ENCODE data around the gene FER.
"Not testable (repeated sequence)": the region's sequence is repeated elsewhere in the genome, so short reads cannot be mapped to it uniquely, and the experiment has no call there.

The FER gene

GRCh38 chr5:108763222-108763916 lies 15.7 kb downstream of the FER start:
- no peak for TF ChIP-seq POLR2A (IDR thresholded peaks at IDR 0.05; ENCODE audit: low read depth, low read length)
- DNase-seq (ENCODE audit: insufficient read length, low spot score) = no peak
- FAIRE-seq = no peak

GRCh38 chr5:108765647-108766046 lies 17.9 kb downstream of the FER start:
- DNase-seq (ENCODE audit: insufficient read length, low spot score) (no peak), FAIRE-seq (no peak)
- TF ChIP-seq POLR2A (IDR thresholded peaks at IDR 0.05; ENCODE audit: low read depth, low read length) = no peak

GRCh38 chr5:108766916-108767315 lies 19.2 kb downstream of the FER start:
- not testable (repeated sequence) for FAIRE-seq

GRCh38 chr5:108769352-108769751 lies 21.7 kb downstream of the FER start:
- DNase-seq (ENCODE audit: insufficient read length, low spot score) = no peak
- TF ChIP-seq POLR2A (IDR thresholded peaks at IDR 0.05; ENCODE audit: low read depth, low read length) = no peak
- FAIRE-seq = no peak

More at GRCh38 chr5:108766916-108767315, 19.2 kb downstream of the FER start:
- not testable (repeated sequence) for DNase-seq (ENCODE audit: insufficient read length, low spot score)

GRCh38 chr5:108772626-108773025 lies 24.9 kb downstream of the FER start:
- DNase-seq (ENCODE audit: insufficient read length, low spot score) (no peak), FAIRE-seq (no peak)
- no peak for TF ChIP-seq POLR2A (IDR thresholded peaks at IDR 0.05; ENCODE audit: low read depth, low read length)

DNA sequence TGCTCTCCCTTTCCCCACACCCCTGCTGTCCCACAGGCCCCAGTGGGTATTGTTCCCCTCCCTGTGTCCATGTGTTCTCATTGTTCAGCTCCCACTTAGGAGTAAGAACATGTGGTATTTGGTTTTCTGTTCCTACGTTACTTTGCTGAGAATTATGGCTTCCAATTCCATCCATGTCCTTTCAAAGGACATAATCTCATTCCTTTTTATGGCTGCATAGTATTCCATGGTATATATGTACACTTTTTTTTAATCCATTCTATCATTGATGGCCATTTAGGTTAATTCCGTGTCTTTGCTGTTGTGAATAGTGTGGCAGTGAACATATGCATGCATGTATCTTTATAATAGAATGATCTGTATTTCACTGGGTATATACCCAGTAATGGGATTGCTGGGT lies 25.6 kb downstream of the FER start:
- TF ChIP-seq POLR2A (IDR thresholded peaks at IDR 0.05; ENCODE audit: low read depth, low read length) = no peak
- no peak for DNase-seq (ENCODE audit: insufficient read length, low spot score)
- no peak for FAIRE-seq

DNA sequence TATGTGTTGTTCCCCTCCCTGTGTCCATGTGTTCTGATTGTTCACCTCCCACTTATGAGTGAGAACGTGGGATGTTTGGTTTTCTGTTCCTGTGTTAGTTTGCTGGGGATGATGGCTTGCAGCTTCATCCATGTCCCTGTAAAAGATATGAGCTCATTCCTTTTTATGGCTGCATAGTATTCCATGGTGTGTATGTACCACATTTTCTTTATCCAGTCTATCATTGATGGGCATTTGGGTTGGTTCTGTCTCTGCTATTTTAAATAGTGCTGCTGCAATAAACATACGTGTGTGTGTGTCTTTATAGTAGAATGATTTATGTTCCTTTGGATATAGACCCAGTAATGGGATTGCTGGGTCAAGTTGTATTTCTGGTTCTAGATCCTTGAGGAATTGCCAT lies 26.4 kb downstream of the FER start:
- not testable (repeated sequence) for FAIRE-seq; DNase-seq (ENCODE audit: insufficient read length, low spot score)

GRCh38 chr5:108777582-108777981 lies 29.9 kb downstream of the FER start:
- not testable (repeated sequence) for DNase-seq (ENCODE audit: insufficient read length, low spot score); FAIRE-seq

- DNase-seq (ENCODE audit: insufficient read length, low spot score); FAIRE-seq: not testable (repeated sequence)
Observed at GRCh38 chr5:108784577-108784976, 36.9 kb downstream of the FER start.

GRCh38 chr5:108786806-108787483 lies 39.2 kb downstream of the FER start:
- DNase-seq (ENCODE audit: insufficient read length, low spot score) (no peak), FAIRE-seq (no peak)
- no peak for TF ChIP-seq POLR2A (IDR thresholded peaks at IDR 0.05; ENCODE audit: low read depth, low read length)

DNA sequence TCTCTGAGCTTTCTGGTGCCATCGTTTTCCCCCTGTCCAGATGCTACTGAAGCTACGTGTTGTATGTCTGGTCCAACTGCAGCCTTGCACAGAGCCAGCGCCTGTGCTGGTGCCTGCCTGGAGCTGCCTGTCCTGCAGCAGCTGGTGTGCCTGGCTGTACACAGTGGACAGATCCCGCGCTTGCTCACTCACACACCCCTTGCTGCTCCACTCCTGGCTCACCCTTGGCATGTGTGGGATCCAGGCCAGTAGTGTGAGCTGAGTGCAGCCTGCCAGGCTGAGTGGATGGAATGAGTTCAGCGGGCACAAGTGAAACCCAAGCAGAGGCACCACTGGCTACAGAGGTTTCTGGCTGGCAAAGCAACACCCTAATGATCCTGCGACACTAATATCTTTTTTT lies 40.4 kb downstream of the FER start:
- TF ChIP-seq POLR2A (IDR thresholded peaks at IDR 0.05; ENCODE audit: low read depth, low read length) = no peak
- FAIRE-seq = no peak
- no peak for DNase-seq (ENCODE audit: insufficient read length, low spot score)

DNA sequence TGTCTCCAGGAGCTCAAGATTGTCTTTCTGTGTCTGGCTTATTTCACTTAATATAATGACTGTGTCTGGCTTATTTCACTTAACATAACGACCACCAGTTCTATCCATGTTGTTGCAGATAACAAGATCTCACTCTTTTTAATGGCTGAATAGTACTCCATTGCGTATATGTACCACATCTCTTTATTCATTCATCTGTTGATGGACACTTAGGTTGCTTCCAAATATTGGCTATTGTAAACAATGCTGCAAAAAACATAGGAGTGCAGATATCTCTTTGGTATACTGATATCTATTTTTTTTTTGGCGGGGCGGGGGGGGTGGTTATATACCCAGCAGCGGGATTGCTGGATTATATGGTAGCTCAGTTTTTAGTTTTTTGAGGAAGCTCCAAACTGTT lies 45.5 kb downstream of the FER start:
- TF ChIP-seq POLR2A (IDR thresholded peaks at IDR 0.05; ENCODE audit: low read depth, low read length) = no peak
- FAIRE-seq = no peak
- no peak for DNase-seq (ENCODE audit: insufficient read length, low spot score)

DNA sequence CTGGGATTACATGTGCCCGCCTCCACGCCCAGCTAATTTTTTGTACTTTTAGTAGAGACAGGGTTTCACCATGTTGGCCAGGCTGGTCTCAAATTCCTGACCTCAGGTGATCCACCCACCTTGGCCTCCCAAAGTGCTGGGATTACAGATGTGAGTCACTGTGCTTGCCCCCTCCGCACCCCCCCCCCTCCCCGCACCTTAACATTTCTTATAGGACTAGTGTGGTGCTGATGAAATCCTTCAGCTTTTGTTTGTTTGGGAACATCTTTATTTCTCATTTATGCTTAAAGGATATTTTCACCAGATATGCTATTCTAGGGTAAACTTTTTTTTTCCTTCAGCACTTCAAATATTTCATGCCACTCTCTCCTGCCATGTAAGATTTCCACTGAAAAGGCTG lies 46.7 kb downstream of the FER start:
- DNase-seq (ENCODE audit: insufficient read length, low spot score); FAIRE-seq: not testable (repeated sequence)

GRCh38 chr5:108797396-108797795 lies 49.7 kb downstream of the FER start:
- TF ChIP-seq POLR2A (IDR thresholded peaks at IDR 0.05; ENCODE audit: low read depth, low read length) = no peak
- no peak for FAIRE-seq
- DNase-seq (ENCODE audit: insufficient read length, low spot score) = no peak

- DNase-seq (ENCODE audit: insufficient read length, low spot score) (no peak), FAIRE-seq (no peak)
- TF ChIP-seq POLR2A (IDR thresholded peaks at IDR 0.05; ENCODE audit: low read depth, low read length) = no peak
Observed at GRCh38 chr5:108797986-108798385, 50.3 kb downstream of the FER start.
